HG02852 (cell line): ENCODE measurements around the gene ITGB1.
"Not testable (repeated sequence)": the region's sequence is repeated elsewhere in the genome, so short reads cannot be mapped to it uniquely, and the experiment has no call there.

ENCODE experiments used
- ATAC-seq: cut with Tn5 transposase; IDR thresholded peaks from one replicate; pipeline ENCODE4 v1.9.1; 2021; ENCODE audit warnings: mild to moderate bottlenecking, moderate library complexity; ENCODE audit not compliant: unreplicated experiment

Gene ITGB1

GRCh38 chr10:32980558-32981468 is 22.8 kb upstream of the ITGB1 start:
- ATAC-seq: peak; percentile 98

DNA sequence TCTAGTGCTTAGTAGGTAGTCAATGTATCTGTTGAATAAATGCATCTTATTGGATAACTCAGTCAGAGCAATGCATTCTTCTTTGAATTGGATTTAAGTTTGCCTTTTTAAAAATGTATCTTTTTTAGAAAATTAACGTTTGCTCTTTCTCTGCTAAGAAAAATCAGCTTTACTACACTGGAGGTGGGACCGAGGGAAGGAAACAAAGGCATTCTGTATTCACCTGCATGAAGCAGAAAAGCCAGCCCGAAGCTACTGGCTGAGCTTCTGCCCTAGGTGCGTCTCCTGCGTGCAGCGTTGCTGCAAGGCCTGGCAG is 22.2 kb upstream of the ITGB1 start:
- no peak for ATAC-seq

- not testable (repeated sequence) for ATAC-seq
These were observed 21.7 kb upstream of the ITGB1 start for GRCh38 chr10:32979719-32980118.

DNA sequence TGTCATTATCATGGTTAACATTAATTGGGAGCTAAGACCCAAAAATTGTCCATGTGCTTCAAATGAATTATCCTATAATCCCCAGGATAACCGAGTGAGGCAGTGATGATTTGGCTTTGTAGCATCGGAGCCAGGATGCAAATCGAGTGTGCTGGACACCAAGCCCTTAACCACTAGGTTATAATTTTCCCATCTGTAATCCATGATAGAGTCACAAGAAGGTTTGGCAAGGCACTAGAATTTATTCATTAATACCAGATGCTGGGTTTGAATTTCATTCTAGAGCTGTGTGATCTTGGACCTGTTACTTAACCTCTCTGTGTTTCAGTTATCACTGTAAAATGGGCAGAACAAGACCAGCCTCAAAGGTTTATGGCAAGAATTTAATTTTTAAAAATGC is 21.0 kb upstream of the ITGB1 start:
- ATAC-seq: no peak

GRCh38 chr10:32977846-32978809 is 20.1 kb upstream of the ITGB1 start:
- ATAC-seq: not testable (repeated sequence)

GRCh38 chr10:32976338-32976737 is 18.3 kb upstream of the ITGB1 start:
- no peak for ATAC-seq

DNA sequence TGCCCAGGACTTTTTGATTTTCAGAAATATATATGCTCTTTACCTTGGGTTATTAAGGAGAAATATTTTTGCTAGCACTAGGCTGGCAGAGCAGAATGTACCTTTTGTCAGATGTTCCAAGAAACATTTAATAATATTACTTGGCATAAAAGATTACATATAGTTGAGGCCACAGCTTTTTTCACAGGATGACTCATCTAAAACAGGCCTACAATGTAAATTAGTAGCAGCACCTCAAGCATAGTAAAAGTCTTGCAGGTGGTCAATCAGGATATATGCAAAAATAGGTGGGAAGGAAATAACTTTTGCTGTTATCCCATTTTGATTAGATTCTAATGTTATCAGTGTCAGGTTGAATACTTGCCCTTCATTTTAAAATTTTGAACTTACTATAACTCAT is 14.9 kb upstream of the ITGB1 start:
- ATAC-seq: peak; percentile 51

DNA sequence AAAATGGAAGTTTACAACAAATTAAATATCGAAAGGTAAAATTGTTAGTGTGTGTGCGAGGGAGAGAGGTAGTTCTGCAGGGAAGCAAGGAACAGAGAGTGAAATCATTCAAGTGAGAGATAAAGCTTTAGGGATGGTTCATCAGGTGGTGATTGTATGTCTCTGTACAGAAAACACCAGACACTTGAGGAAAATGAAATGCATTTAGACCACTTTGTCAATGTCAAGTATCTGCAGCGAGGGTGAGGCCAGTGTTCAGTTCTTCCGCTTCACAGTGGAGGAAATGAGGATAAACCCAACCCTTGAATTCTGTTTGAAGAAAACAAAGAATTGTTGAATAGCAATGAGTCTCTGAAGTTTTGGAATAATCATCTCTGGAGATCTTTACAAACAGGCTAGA is 14.4 kb upstream of the ITGB1 start:
- no peak for ATAC-seq

GRCh38 chr10:32971536-32972091 is 13.6 kb upstream of the ITGB1 start:
- ATAC-seq: no peak

- ATAC-seq: peak; percentile 83
These were observed 12.9 kb upstream of the ITGB1 start for GRCh38 chr10:32970910-32971309.

DNA sequence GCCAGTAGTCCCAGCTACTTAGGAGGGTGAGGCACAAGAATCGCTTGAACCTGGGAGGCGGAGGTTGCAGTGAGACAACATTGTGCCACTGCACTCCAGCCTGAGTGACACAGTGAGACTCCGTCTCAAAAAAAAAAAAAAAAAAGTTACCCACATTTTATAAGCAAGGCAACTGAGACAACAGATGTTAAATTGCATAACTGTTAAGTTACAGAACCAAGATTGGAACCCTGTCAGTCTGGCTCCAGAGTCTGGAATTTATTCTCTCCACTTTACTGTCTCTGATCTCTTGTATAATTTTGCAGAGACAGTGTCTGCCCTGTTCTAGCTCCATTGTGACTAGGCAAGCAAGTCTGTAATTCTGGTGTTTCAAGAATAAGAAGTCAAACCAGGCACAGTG is 6.2 kb upstream of the ITGB1 start:
- ATAC-seq: no peak

- no peak for ATAC-seq
These were observed 5.1 kb upstream of the ITGB1 start for GRCh38 chr10:32963096-32963495.

DNA sequence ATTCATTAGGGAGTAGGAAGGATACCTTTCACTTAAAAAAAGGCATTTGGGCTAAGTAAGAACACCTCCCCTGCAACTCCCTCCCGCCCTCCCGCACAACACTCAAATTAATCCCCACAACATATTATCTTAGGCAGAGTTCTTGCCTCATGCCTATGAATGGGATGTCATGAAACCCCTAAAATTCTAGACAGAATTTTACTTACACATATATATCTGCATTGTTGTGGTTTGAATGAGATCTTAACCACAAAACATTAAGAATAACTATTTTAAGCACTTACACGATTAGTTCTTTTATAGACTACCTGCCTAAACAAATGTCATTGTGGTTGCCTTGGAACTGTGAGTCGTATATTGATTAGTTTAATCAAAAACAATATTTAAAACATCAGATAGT is 4.5 kb upstream of the ITGB1 start:
- no peak for ATAC-seq

GRCh38 chr10:32961895-32962369 is 3.9 kb upstream of the ITGB1 start:
- ATAC-seq: no peak

- no peak for ATAC-seq
These were observed 3.4 kb upstream of the ITGB1 start for GRCh38 chr10:32961343-32961894.

GRCh38 chr10:32960022-32960421 is 2.0 kb upstream of the ITGB1 start:
- ATAC-seq: no peak

GRCh38 chr10:32959006-32959920 is 1.2 kb upstream of the ITGB1 start:
- ATAC-seq: peak; percentile 33

- ATAC-seq: peak; percentile 32
These were observed 517 bp downstream of the ITGB1 start for GRCh38 chr10:32957341-32958084.
